Astrocyte of the hippocampus (primary cell): Measurements from ENCODE around the gene KCTD5.

Experiments used
- DNase-seq: peaks from one replicate; pipeline ENCODE4 v3.0.0; 2011; ENCODE audit warnings: low read depth, low spot score

KCTD5 gene

GRCh38 chr16:2697401-2697948 lies 15.2 kb downstream of the KCTD5 start:
- no peak for DNase-seq

GRCh38 chr16:2698103-2698870 lies 16.0 kb downstream of the KCTD5 start:
- DNase-seq, result no peak

GRCh38 chr16:2698965-2699750 lies 16.8 kb downstream of the KCTD5 start:
- no peak for DNase-seq

- no peak for DNase-seq
Measured at GRCh38 chr16:2699791-2700600, 17.7 kb downstream of the KCTD5 start.

- no peak for DNase-seq
Measured at GRCh38 chr16:2700786-2701185, 18.5 kb downstream of the KCTD5 start.

- no peak for DNase-seq
Measured at GRCh38 chr16:2701272-2701671, 18.9 kb downstream of the KCTD5 start.

GRCh38 chr16:2701713-2702437 lies 19.6 kb downstream of the KCTD5 start:
- DNase-seq, result no peak

GRCh38 chr16:2702438-2702825 lies 20.1 kb downstream of the KCTD5 start:
- no peak for DNase-seq

- no peak for DNase-seq
Measured at GRCh38 chr16:2702871-2703745, 20.8 kb downstream of the KCTD5 start.

- no peak for DNase-seq
Measured at GRCh38 chr16:2704166-2704982, 22.1 kb downstream of the KCTD5 start.

GRCh38 chr16:2704983-2705275 lies 22.6 kb downstream of the KCTD5 start:
- no peak for DNase-seq

- no peak for DNase-seq
Measured at GRCh38 chr16:2705351-2705750, 23.0 kb downstream of the KCTD5 start.

GRCh38 chr16:2706085-2706484 lies 23.8 kb downstream of the KCTD5 start:
- DNase-seq, result no peak

- no peak for DNase-seq
Measured at GRCh38 chr16:2706611-2707311, 24.4 kb downstream of the KCTD5 start.

GRCh38 chr16:2707368-2708289 lies 25.3 kb downstream of the KCTD5 start:
- no peak for DNase-seq

- DNase-seq, result no peak
Measured at GRCh38 chr16:2708290-2708639, 25.9 kb downstream of the KCTD5 start.

- no peak for DNase-seq
Measured at GRCh38 chr16:2708955-2709587, 26.7 kb downstream of the KCTD5 start.

GRCh38 chr16:2709588-2709984 lies 27.3 kb downstream of the KCTD5 start:
- no peak for DNase-seq
